Measurements from ENCODE around the gene FBXL5.

- TF ChIP-seq CTCF (IDR thresholded peaks at IDR 0.05; ENCODE audit: insufficient read depth, low read length, poor library complexity, severe bottlenecking) (no peak), EZH2phosphoT487 (conservative IDR thresholded peaks at IDR 0.05; ENCODE audit: low read length) (no peak)
Observed at GRCh38 chr4:15683143-15683495, 28.0 kb upstream of the FBXL5 start.
